Mesenchymal stem cell (in vitro differentiated cells and primary cell): ENCODE measurements around the gene TRPM8.

Source experiments
- DNase-seq: peaks from one replicate; pipeline ENCODE4 v3.0.0-alpha.2; 2013
- H2AFZ ChIP-seq: one replicate; pipeline ENCODE4 v1.6.1; 2013; ENCODE audit warnings: low read depth, mild to moderate bottlenecking, control low read depth, inconsistent platforms, low read length, moderate library complexity
- H2AK5ac ChIP-seq: 2 replicates; pipeline ENCODE4 v1.6.1; 2013; ENCODE audit warnings: low read length, moderate library complexity, mild to moderate bottlenecking, inconsistent platforms; ENCODE audit not compliant: severe bottlenecking
- H2BK120ac ChIP-seq: one replicate; pipeline ENCODE4 v1.6.1; 2013; ENCODE audit warnings: low read depth, mild to moderate bottlenecking, inconsistent platforms, low read length, moderate library complexity
- H2BK12ac ChIP-seq, 2 experiments: one replicate each; pipeline ENCODE4 v1.6.1; 2013; ENCODE audit warnings: inconsistent platforms in 2 of 2, low read length in 2 of 2, mild to moderate bottlenecking in 2 of 2, moderate library complexity in 2 of 2, control low read depth in 1 of 2
- H2BK15ac ChIP-seq: one replicate; pipeline ENCODE4 v1.6.1; 2013; ENCODE audit warnings: mild to moderate bottlenecking, low read depth, inconsistent platforms; ENCODE audit not compliant: poor library complexity, severe bottlenecking
- H2BK5ac ChIP-seq: 2 replicates; pipeline ENCODE4 v1.6.1; 2013; ENCODE audit warnings: low read depth, mild to moderate bottlenecking, low read length, control low read depth, inconsistent platforms; ENCODE audit not compliant: poor library complexity, severe bottlenecking
- H3K14ac ChIP-seq, 2 experiments: one replicate each; pipeline ENCODE4 v1.6.1; 2013; ENCODE audit warnings: inconsistent platforms in 2 of 2, low read length in 2 of 2, control low read depth in 1 of 2, mild to moderate bottlenecking in 1 of 2, moderate library complexity in 1 of 2
- H3K18ac ChIP-seq, 2 experiments: one replicate each; pipeline ENCODE4 v1.6.1; 2013; ENCODE audit warnings: inconsistent platforms in 2 of 2, low read length in 2 of 2, control low read depth in 1 of 2, low read depth in 1 of 2, mild to moderate bottlenecking in 1 of 2
- H3K23ac ChIP-seq, 2 experiments: one replicate each; pipeline ENCODE4 v1.6.1; 2013; ENCODE audit warnings: inconsistent platforms in 2 of 2, low read length in 2 of 2, mild to moderate bottlenecking in 2 of 2, moderate library complexity in 2 of 2, control low read depth in 1 of 2
- H3K27ac ChIP-seq: 2 replicates; pipeline ENCODE4 v1.5.1; 2013; ENCODE audit warnings: mild to moderate bottlenecking, moderate library complexity, low read length, control low read depth, inconsistent platforms; ENCODE audit not compliant: poor library complexity, severe bottlenecking
- H3K27me3 ChIP-seq, 2 experiments: 2 replicates each; pipeline versions ENCODE4 v1.6.1 to v1.7.0; 2013; ENCODE audit warnings: low read length in 2 of 2, mild to moderate bottlenecking in 2 of 2, moderate library complexity in 2 of 2, control low read depth in 1 of 2, inconsistent platforms in 1 of 2; ENCODE audit not compliant: control insufficient read depth in 1 of 2, insufficient read depth in 1 of 2
- H3K36me3 ChIP-seq, 2 experiments: 2 replicates each; pipeline versions ENCODE4 v1.6.1 to v1.7.0; 2013; ENCODE audit warnings: low read length in 2 of 2, control low read depth in 1 of 2, inconsistent platforms in 1 of 2, low read depth in 1 of 2, mild to moderate bottlenecking in 1 of 2; ENCODE audit not compliant: insufficient read depth in 2 of 2, control insufficient read depth in 1 of 2
- H3K4ac ChIP-seq, 2 experiments: one replicate each; pipeline ENCODE4 v1.6.1; 2013; ENCODE audit warnings: inconsistent platforms in 2 of 2, low read length in 2 of 2, mild to moderate bottlenecking in 2 of 2, moderate library complexity in 2 of 2, control low read depth in 1 of 2, low read depth in 1 of 2
- H3K4me1 ChIP-seq: 2 replicates; pipeline ENCODE4 v1.6.1; 2013; ENCODE audit warnings: low read depth, low read length, control low read depth; ENCODE audit not compliant: control insufficient read depth, insufficient read depth
- H3K4me2 ChIP-seq: 2 replicates; pipeline ENCODE4 v1.6.1; 2013; ENCODE audit warnings: low read length, mild to moderate bottlenecking, inconsistent platforms; ENCODE audit not compliant: poor library complexity, severe bottlenecking
- H3K4me3 ChIP-seq, 2 experiments: 2 replicates each; pipeline versions ENCODE4 v1.5.1 to v1.7.0; 2013; ENCODE audit warnings: low read length in 2 of 2, mild to moderate bottlenecking in 2 of 2, control low read depth in 1 of 2, low read depth in 1 of 2; ENCODE audit not compliant: insufficient read depth in 1 of 2
- H3K79me1 ChIP-seq: replicated peaks from 2 replicates; pipeline ENCODE4 v1.6.1; 2013; ENCODE audit warnings: mild to moderate bottlenecking, control low read depth, low read length, inconsistent platforms; ENCODE audit not compliant: poor library complexity, severe bottlenecking
- H3K9ac ChIP-seq: 2 replicates; pipeline ENCODE4 v1.7.0; 2013; ENCODE audit warnings: mild to moderate bottlenecking, low read length, moderate library complexity
- H3K9me3 ChIP-seq: 2 replicates; pipeline ENCODE4 v1.7.0; 2013; ENCODE audit warnings: mild to moderate bottlenecking, low read length; ENCODE audit not compliant: control insufficient read depth
- H4K8ac ChIP-seq: one replicate; pipeline ENCODE4 v1.6.1; 2013; ENCODE audit warnings: inconsistent platforms, mild to moderate bottlenecking, low read length, moderate library complexity
- H4K91ac ChIP-seq: one replicate; pipeline ENCODE4 v1.6.1; 2013; ENCODE audit warnings: mild to moderate bottlenecking, low read length, inconsistent platforms
- WGBS: methylation state at CpG from one replicate; pipeline ENCODE4 v1.1.7; 2013; ENCODE audit warnings: mixed read lengths; 5-methylcytosine and 5-hydroxymethylcytosine counted together

The TRPM8 gene

DNA sequence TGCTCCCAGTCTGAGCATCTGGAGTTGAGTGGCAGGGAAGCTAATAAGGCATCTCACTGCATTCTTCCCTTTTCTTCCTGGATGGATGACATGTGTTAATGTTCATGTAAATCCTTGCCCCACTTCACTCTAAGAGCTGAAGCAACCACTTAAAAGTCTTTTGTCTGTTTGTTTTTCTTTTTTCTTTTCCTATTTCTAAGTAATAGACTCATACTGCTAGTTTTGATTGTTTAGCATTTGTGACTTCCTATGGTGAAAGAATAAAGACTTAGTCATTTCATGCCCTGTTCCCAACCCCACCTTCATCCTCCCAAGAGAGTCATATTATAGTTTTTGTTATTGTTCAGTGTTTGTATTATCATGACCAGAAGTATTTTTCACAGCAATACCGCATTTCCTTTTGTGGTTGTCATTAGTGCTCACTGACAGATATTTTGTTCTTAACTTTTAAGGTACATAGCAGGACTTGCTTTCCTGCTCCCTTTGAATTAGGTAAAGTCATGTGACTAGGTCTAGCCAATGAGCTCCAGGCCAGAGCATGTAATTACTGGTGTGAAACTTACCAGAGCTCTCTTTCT is 115.2 kb downstream of the TRPM8 start:
- no peak overlapping the region for H2BK5ac ChIP-seq

DNA sequence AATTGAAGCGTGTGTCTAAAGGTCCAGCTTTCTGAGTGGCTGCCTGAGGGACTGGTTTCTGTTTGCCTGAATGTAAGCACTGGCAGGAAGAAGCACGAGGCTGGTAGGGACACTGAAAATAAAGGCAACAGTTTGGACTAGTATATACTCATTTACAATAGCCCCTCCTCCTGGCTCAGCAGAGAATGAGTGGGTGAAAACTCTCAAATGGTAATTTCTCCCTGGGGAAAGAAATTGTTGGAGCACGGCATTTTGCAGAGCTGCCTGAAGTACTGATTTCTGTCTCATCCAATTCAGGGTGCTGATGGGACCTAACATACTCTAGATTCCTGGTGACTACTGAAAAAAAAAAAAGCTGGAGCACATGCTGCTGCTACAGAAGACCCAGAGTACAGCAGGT is 116.0 kb downstream of the TRPM8 start:
- Histone ChIP-seq H3K4me2 (no peak overlapping the region), H2BK120ac (no peak overlapping the region), H2BK12ac (no peak overlapping the region), H3K4me1 (peaks cover under 1% of the 10 kb centered on the region), H2BK15ac (no peak overlapping the region), H3K36me3 (peaks cover 0 to 5% of the 10 kb centered on the region in 2 experiments), H3K9ac (no peak overlapping the region), H3K27me3 (no peaks in the 10 kb centered on the region), H3K9me3 (peaks cover 29% of the 10 kb centered on the region), H3K27ac (peak overlapping the region; percentile 13), H2AFZ (no peak overlapping the region), H2BK5ac (no peak overlapping the region), H2AK5ac (peak overlapping the region; percentile 69), H3K14ac (no peak overlapping the region), H3K23ac (no peak overlapping the region), H3K4ac (no peak overlapping the region), H3K79me1 (no peaks in the 10 kb centered on the region), H3K4me3 (no peak overlapping the region), H4K8ac (no peak overlapping the region), H4K91ac (no peak overlapping the region), H3K18ac (no peak overlapping the region)
- peak; percentile 42 for DNase-seq
- WGBS = 77% methylated on average over 2 of the region's 3 CpGs

More for the DNA sequence above, 115.2 kb downstream of the TRPM8 start:
- peaks cover 0 to 5% of the 10 kb centered on the region in 2 experiments for H3K36me3 ChIP-seq
- no peak overlapping the region for H4K91ac ChIP-seq
- H3K4ac ChIP-seq = no peak overlapping the region
- no peak overlapping the region for H3K4me2 ChIP-seq
- no peak overlapping the region for H2BK12ac ChIP-seq
- peak overlapping the region; percentile 13 for H3K27ac ChIP-seq
- peaks cover 29% of the 10 kb centered on the region for H3K9me3 ChIP-seq
- no peak overlapping the region for H2BK15ac ChIP-seq
- H3K4me3 ChIP-seq = no peak overlapping the region
- H3K18ac ChIP-seq = no peak overlapping the region
- H3K9ac ChIP-seq = peak overlapping the region; percentile 35
- no peak overlapping the region for H3K23ac ChIP-seq
- no peak overlapping the region for H2AK5ac ChIP-seq
- no peaks in the 10 kb centered on the region for H3K79me1 ChIP-seq
- 71% methylated on average over 1 of the region's 1 CpG for WGBS
- peak; percentile 51 for DNase-seq
- no peak overlapping the region for H4K8ac ChIP-seq
- no peak overlapping the region for H2AFZ ChIP-seq
- H3K4me1 ChIP-seq = peaks cover 2% of the 10 kb centered on the region
- H2BK120ac ChIP-seq = no peak overlapping the region
- H3K14ac ChIP-seq = no peak overlapping the region
- no peaks in the 10 kb centered on the region for H3K27me3 ChIP-seq

DNA sequence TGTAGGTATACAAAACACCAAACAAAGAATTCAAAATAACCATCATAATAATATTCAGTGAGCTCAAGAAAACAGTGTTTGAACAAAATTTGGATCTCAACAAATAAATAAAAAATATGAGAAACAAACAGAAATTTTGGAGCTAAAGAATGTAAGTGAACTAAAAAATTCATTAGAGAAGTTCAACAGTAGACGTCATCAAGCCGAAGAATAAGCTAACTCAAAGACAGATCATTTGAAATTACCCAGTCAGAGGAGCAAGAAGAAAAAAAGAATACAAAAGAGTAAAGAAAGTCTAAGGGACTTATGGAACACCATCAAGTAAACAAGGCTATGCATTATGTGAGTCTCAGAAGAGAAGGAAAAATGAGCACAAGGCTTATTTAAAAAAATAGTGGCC is 116.7 kb downstream of the TRPM8 start:
- no peak overlapping the region for H2AFZ ChIP-seq

DNA sequence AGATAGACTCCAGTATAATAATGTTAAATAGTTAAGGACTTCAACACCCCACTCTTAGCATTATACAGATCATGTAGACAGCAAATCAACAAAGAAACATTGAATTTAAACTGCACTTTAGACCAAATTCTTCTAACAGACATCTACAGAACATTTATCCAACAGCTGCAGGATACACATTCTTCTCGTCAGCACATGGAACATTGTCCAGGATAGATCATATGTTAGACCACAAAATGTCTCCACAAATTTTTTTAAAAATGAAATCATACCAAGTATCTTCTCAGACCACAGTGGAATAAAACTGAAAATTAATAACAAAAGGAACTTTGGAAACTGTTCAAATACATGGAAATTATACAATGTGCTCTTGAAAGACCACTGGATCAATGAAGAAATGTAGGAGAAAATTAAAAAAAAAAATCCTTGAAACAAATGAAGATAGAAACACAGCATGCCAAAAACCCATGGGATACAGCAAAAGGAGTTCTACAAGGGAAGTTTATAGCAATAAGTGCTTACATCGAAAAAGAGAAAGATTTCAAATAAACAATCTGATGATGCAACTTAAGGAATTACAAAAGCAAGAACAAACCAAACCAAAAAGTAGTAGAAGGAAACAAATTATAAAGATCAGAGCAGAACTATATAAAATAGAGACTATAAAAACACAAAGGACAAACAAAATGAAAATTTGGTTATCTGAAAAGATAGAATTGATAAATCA is 121.1 kb downstream of the TRPM8 start:
- Histone ChIP-seq H3K4ac (no peak overlapping the region), H2BK12ac (no peak overlapping the region), H4K91ac (no peak overlapping the region), H2BK5ac (no peak overlapping the region), H2BK15ac (no peak overlapping the region), H3K79me1 (no peaks in the 10 kb centered on the region), H3K4me2 (no peak overlapping the region), H3K18ac (no peak overlapping the region), H3K9me3 (peaks cover 23% of the 10 kb centered on the region), H3K23ac (no peak overlapping the region), H3K14ac (no peak overlapping the region), H3K27ac (no peak overlapping the region), H3K4me1 (no peaks in the 10 kb centered on the region), H4K8ac (no peak overlapping the region), H3K36me3 (peaks cover 0 to 5% of the 10 kb centered on the region in 2 experiments), H3K9ac (peak overlapping the region; percentile 17), H3K27me3 (no peaks in the 10 kb centered on the region), H2BK120ac (no peak overlapping the region), H2AK5ac (no peak overlapping the region), H2AFZ (no peak overlapping the region), H3K4me3 (no peak overlapping the region)
- 63% methylated on average over 1 of the region's 2 CpGs for WGBS
- no peak for DNase-seq

More for the DNA sequence above, 116.7 kb downstream of the TRPM8 start:
- Histone ChIP-seq H4K91ac (no peak overlapping the region), H3K4ac (no peak overlapping the region), H3K79me1 (no peaks in the 10 kb centered on the region), H3K9ac (no peak overlapping the region), H2BK5ac (no peak overlapping the region), H3K27me3 (no peaks in the 10 kb centered on the region), H3K9me3 (peaks cover 29% of the 10 kb centered on the region), H3K4me1 (no peaks in the 10 kb centered on the region), H3K36me3 (peaks cover 0 to 5% of the 10 kb centered on the region in 2 experiments), H3K27ac (no peak overlapping the region), H3K18ac (no peak overlapping the region), H2AK5ac (no peak overlapping the region), H2BK12ac (no peak overlapping the region), H4K8ac (no peak overlapping the region), H3K23ac (no peak overlapping the region), H2BK15ac (no peak overlapping the region), H3K4me3 (no peak overlapping the region), H2BK120ac (no peak overlapping the region), H3K14ac (no peak overlapping the region), H3K4me2 (no peak overlapping the region)
- DNase-seq = no peak
- WGBS = no CpG with 5 or more reads among the region's 2 CpGs
